GM18951 (cell line): ENCODE data around the gene TRIM38.

Source experiments
- POLR2A ChIP-seq: IDR thresholded peaks from 4 replicates; pipeline ENCODE4 v1.6.1; 2011; ENCODE audit warnings: mild to moderate bottlenecking; ENCODE audit not compliant: insufficient read length, insufficient read depth; ENCODE audit errors: extremely low read depth
- in situ Hi-C: fragments of 300-500 bp; cut with MboI; formaldehyde crosslinking; loops from one replicate; pipeline ENCODE4 v1.12.0; 2022; ENCODE audit warnings: low sequenced_read_pairs, mixed read lengths, inconsistent platforms; ENCODE audit not compliant: unreplicated experiment

Gene TRIM38

GRCh38 chr6:25946631-25947030 lies 16.0 kb upstream of the TRIM38 start:
- no peak for TF ChIP-seq POLR2A

GRCh38 chr6:25947492-25947891 lies 15.1 kb upstream of the TRIM38 start:
- in situ Hi-C loops, result loop anchor here (25.0 kb wide), 1 partner anchor 710 kb away; no protein-coding TSS in a partner anchor

More at GRCh38 chr6:25946631-25947030, 16.0 kb upstream of the TRIM38 start:
- in situ Hi-C loops, result loop anchor here (25.0 kb wide), 1 partner anchor 709 kb away; no protein-coding TSS in a partner anchor

GRCh38 chr6:25949695-25950094 lies 12.9 kb upstream of the TRIM38 start:
- in situ Hi-C loops, result loop anchor here (25.0 kb wide), 1 partner anchor 712 kb away; no protein-coding TSS in a partner anchor
- TF ChIP-seq POLR2A, result no peak

- in situ Hi-C loops, result no loop called here
- TF ChIP-seq POLR2A, result no peak
Observed at GRCh38 chr6:25950297-25950696, 12.3 kb upstream of the TRIM38 start.

- no peak for TF ChIP-seq POLR2A
- in situ Hi-C loops, result no loop called here
Observed at GRCh38 chr6:25951296-25952032, 11.1 kb upstream of the TRIM38 start.

GRCh38 chr6:25952535-25952934 lies 10.1 kb upstream of the TRIM38 start:
- TF ChIP-seq POLR2A, result no peak
- in situ Hi-C loops, result no loop called here

GRCh38 chr6:25953733-25954132 lies 8.9 kb upstream of the TRIM38 start:
- in situ Hi-C loops, result no loop called here
- TF ChIP-seq POLR2A, result no peak

- no peak for TF ChIP-seq POLR2A
- in situ Hi-C loops, result no loop called here
Observed at GRCh38 chr6:25954756-25955155, 7.8 kb upstream of the TRIM38 start.

- no peak for TF ChIP-seq POLR2A
- in situ Hi-C loops, result no loop called here
Observed at GRCh38 chr6:25956226-25956625, 6.4 kb upstream of the TRIM38 start.

- no peak for TF ChIP-seq POLR2A
- in situ Hi-C loops, result no loop called here
Observed at GRCh38 chr6:25958700-25959162, 3.9 kb upstream of the TRIM38 start.

GRCh38 chr6:25959890-25960536 lies 2.6 kb upstream of the TRIM38 start:
- in situ Hi-C loops, result no loop called here
- TF ChIP-seq POLR2A, result no peak

- in situ Hi-C loops, result no loop called here
- TF ChIP-seq POLR2A, result no peak
Observed at GRCh38 chr6:25960734-25961133, 1.9 kb upstream of the TRIM38 start.

- in situ Hi-C loops, result no loop called here
Observed at GRCh38 chr6:25961619-25962148, 918 bp upstream of the TRIM38 start.

More at GRCh38 chr6:25961619-25962148, 918 bp upstream of the TRIM38 start:
- TF ChIP-seq POLR2A, result no peak
